GM23338 (cell line): ENCODE measurements around the gene FRY. TPM values are rescaled to one million over a fixed set of nuclear protein-coding genes. Genes with fewer than 3 reads are reported as not detected.

Source experiments
- ATAC-seq: fragments of 200-7000 bp; cut with Tn5 transposase; 3 replicates; pipeline ENCODE4 v1.9.1; 2020
- DNase-seq: peaks from one replicate; pipeline ENCODE4 v3.0.0-alpha.2; 2015; ENCODE audit warnings: low spot score
- H2AFZ ChIP-seq: fragments of 200-600 bp; sonication (generic); 2 replicates; pipeline ENCODE4 v1.8.0; 2016; ENCODE audit warnings: antibody characterized with exemption, mild to moderate bottlenecking, moderate library complexity
- H3F3A ChIP-seq: fragments of 200-600 bp; sonication (generic); replicated peaks from 2 replicates; pipeline ENCODE4 v1.8.0; 2017; ENCODE audit warnings: antibody characterized with exemption, mixed run types, low read depth
- H3K27ac ChIP-seq: fragments of 200-600 bp; sonication (generic); 2 replicates; pipeline ENCODE4 v1.6.1; 2016; ENCODE audit warnings: low read depth
- H3K27me3 ChIP-seq: fragments of 200-600 bp; sonication (generic); 2 replicates; pipeline ENCODE4 v1.8.0; 2016; ENCODE audit warnings: mild to moderate bottlenecking, mixed run types, moderate library complexity; ENCODE audit not compliant: insufficient read depth
- H3K36me3 ChIP-seq: fragments of 200-600 bp; sonication (generic); 2 replicates; pipeline ENCODE4 v1.8.0; 2016; ENCODE audit warnings: mild to moderate bottlenecking; ENCODE audit not compliant: insufficient read depth
- H3K4me1 ChIP-seq: fragments of 200-600 bp; sonication (generic); 2 replicates; pipeline ENCODE4 v1.8.0; 2016; ENCODE audit warnings: mild to moderate bottlenecking, moderate library complexity; ENCODE audit not compliant: insufficient read depth
- H3K4me2 ChIP-seq: fragments of 200-600 bp; sonication (generic); 2 replicates; pipeline ENCODE4 v1.7.1; 2017; ENCODE audit warnings: mixed run types
- H3K4me3 ChIP-seq: fragments of 200-600 bp; sonication (generic); 2 replicates; pipeline ENCODE4 v1.6.1; 2016; ENCODE audit warnings: mixed run types
- H3K79me2 ChIP-seq: fragments of 200-600 bp; sonication (generic); replicated peaks from 2 replicates; pipeline ENCODE4 v1.8.0; 2017; ENCODE audit warnings: mild to moderate bottlenecking; ENCODE audit not compliant: insufficient read depth
- H3K9me2 ChIP-seq: fragments of 200-600 bp; sonication (generic); 2 replicates; pipeline ENCODE4 v1.8.0; 2017; ENCODE audit not compliant: insufficient read depth
- H4K20me1 ChIP-seq: fragments of 200-600 bp; sonication (generic); replicated peaks from 2 replicates; pipeline ENCODE4 v1.8.0; 2017; ENCODE audit warnings: mild to moderate bottlenecking; ENCODE audit not compliant: insufficient read depth
- H3K27ac Mint-ChIP-seq: 2 replicates; pipeline ENCODE4 v1.8.0; 2020; ENCODE audit warnings: inconsistent platforms, mild to moderate bottlenecking, moderate library complexity, mixed read lengths
- H3K27me3 Mint-ChIP-seq: 3 replicates; pipeline ENCODE4 v1.8.0; 2022; ENCODE audit warnings: low read depth, mild to moderate bottlenecking, moderate library complexity, mixed read lengths, inconsistent platforms; ENCODE audit not compliant: insufficient read depth, poor library complexity
- H3K36me3 Mint-ChIP-seq: 3 replicates; pipeline ENCODE4 v1.8.0; 2021; ENCODE audit warnings: low read depth, mild to moderate bottlenecking, inconsistent platforms, moderate library complexity, mixed read lengths
- H3K4me1 Mint-ChIP-seq: 3 replicates; pipeline ENCODE4 v1.8.0; 2020; ENCODE audit warnings: mild to moderate bottlenecking, inconsistent platforms, mixed read lengths
- H3K4me3 Mint-ChIP-seq: 3 replicates; pipeline ENCODE4 v1.8.0; 2021; ENCODE audit warnings: moderate library complexity, mild to moderate bottlenecking, inconsistent platforms, mixed read lengths
- H3K9me3 Mint-ChIP-seq: 3 replicates; pipeline ENCODE4 v1.8.0; 2020; ENCODE audit warnings: moderate library complexity, mild to moderate bottlenecking, inconsistent platforms, mixed read lengths
- CREB1 ChIP-seq: fragments of 250-450 bp; sonication (Bioruptor Pico); IDR thresholded peaks from 2 replicates; pipeline ENCODE4 v1.5.0; 2020; ENCODE audit warnings: low read depth, mild to moderate bottlenecking, moderate library complexity
- JUNB ChIP-seq: IDR thresholded peaks from one replicate; pipeline ENCODE4 v1.6.1; 2016; ENCODE audit warnings: antibody characterized with exemption; ENCODE audit not compliant: unreplicated experiment
- NANOG ChIP-seq: IDR thresholded peaks from 2 replicates; pipeline ENCODE4 v1.6.1; 2016; ENCODE audit warnings: antibody characterized with exemption, borderline replicate concordance
- STAT1 ChIP-seq: IDR thresholded peaks from one replicate; pipeline ENCODE4 v1.6.1; 2016; ENCODE audit warnings: antibody characterized with exemption; ENCODE audit not compliant: unreplicated experiment
- ZNF114 ChIP-seq: fragments of 250-450 bp; sonication (Bioruptor Pico); IDR thresholded peaks from 2 replicates; pipeline ENCODE4 v1.5.0; 2020; ENCODE audit warnings: mild to moderate bottlenecking, moderate library complexity
- ZNF331 ChIP-seq: fragments of 250-450 bp; sonication (Bioruptor Pico); IDR thresholded peaks from 2 replicates; pipeline ENCODE4 v1.5.0; 2020; ENCODE audit warnings: low read depth, mild to moderate bottlenecking, moderate library complexity
- polyA plus RNA-seq: library from polyadenylated mRNA; unstranded; fragments of >200 nt; fragmentation: Nextera tagmentation; extraction: Ambion mirVana; gene quantifications from 2 replicates; pipeline ENCODE4 v1.2.1, GENCODE V29; 2016
- total RNA-seq: library from RNA; depleted of rRNA; stranded (reverse); fragments of >200 nt; shearing (Covaris generic); gene quantifications from 2 replicates; pipeline ENCODE4 v1.2.3, GENCODE V29; 2014
- TF ChIP-seq, protein P1 (sequence below): fragments of 250-450 bp; sonication (Bioruptor Pico); IDR thresholded peaks from 2 replicates; pipeline ENCODE4 v1.5.0; 2020; ENCODE audit warnings: mild to moderate bottlenecking, moderate library complexity
- TF ChIP-seq, protein P2 (sequence below), 2 experiments: fragments of 200-600 bp in 1 of 2; sonication (generic) in 1 of 2; conservative IDR thresholded peaks; 2 replicates each; pipeline versions ENCODE4 v1.5.1 to v1.6.1; 2016 to 2017; ENCODE audit warnings: antibody characterized with exemption in 2 of 2, low read depth in 2 of 2, mild to moderate bottlenecking in 2 of 2, moderate library complexity in 1 of 2
- TF ChIP-seq, protein P3 (sequence below): IDR thresholded peaks from one replicate; pipeline ENCODE4 v1.6.1; 2018; ENCODE audit warnings: antibody characterized with exemption; ENCODE audit not compliant: unreplicated experiment

FRY gene
- total and polyA plus RNA-seq, 2 experiments from 2014 or later: 2.4 to 10.1 TPM

DNA sequence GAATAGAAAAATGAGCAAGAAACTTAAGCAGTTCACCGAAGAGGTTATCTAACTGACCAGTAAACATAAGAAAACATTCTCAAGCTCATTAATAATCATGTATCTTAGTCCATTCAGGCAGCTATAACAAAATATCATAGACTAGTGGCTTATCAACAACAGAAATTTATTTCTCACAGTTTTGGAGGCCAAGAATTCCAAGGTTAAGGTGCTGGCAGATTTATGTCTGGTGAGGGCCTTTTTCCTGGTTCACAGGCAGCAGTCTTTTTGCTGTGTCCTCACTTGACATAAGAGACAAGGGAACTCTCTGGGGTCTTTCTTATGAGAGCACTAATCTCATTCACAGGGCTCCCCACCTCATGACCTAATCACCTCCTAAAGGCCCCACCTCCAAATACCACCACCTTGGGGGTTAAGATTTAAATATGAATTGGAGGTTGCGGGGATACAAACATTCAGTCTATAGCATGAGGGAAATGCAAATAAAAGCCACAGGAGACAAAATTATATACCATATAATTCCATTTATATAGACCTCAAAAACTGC lies 160.0 kb downstream of the FRY start (continued):
- TF ChIP-seq, protein P1, sequence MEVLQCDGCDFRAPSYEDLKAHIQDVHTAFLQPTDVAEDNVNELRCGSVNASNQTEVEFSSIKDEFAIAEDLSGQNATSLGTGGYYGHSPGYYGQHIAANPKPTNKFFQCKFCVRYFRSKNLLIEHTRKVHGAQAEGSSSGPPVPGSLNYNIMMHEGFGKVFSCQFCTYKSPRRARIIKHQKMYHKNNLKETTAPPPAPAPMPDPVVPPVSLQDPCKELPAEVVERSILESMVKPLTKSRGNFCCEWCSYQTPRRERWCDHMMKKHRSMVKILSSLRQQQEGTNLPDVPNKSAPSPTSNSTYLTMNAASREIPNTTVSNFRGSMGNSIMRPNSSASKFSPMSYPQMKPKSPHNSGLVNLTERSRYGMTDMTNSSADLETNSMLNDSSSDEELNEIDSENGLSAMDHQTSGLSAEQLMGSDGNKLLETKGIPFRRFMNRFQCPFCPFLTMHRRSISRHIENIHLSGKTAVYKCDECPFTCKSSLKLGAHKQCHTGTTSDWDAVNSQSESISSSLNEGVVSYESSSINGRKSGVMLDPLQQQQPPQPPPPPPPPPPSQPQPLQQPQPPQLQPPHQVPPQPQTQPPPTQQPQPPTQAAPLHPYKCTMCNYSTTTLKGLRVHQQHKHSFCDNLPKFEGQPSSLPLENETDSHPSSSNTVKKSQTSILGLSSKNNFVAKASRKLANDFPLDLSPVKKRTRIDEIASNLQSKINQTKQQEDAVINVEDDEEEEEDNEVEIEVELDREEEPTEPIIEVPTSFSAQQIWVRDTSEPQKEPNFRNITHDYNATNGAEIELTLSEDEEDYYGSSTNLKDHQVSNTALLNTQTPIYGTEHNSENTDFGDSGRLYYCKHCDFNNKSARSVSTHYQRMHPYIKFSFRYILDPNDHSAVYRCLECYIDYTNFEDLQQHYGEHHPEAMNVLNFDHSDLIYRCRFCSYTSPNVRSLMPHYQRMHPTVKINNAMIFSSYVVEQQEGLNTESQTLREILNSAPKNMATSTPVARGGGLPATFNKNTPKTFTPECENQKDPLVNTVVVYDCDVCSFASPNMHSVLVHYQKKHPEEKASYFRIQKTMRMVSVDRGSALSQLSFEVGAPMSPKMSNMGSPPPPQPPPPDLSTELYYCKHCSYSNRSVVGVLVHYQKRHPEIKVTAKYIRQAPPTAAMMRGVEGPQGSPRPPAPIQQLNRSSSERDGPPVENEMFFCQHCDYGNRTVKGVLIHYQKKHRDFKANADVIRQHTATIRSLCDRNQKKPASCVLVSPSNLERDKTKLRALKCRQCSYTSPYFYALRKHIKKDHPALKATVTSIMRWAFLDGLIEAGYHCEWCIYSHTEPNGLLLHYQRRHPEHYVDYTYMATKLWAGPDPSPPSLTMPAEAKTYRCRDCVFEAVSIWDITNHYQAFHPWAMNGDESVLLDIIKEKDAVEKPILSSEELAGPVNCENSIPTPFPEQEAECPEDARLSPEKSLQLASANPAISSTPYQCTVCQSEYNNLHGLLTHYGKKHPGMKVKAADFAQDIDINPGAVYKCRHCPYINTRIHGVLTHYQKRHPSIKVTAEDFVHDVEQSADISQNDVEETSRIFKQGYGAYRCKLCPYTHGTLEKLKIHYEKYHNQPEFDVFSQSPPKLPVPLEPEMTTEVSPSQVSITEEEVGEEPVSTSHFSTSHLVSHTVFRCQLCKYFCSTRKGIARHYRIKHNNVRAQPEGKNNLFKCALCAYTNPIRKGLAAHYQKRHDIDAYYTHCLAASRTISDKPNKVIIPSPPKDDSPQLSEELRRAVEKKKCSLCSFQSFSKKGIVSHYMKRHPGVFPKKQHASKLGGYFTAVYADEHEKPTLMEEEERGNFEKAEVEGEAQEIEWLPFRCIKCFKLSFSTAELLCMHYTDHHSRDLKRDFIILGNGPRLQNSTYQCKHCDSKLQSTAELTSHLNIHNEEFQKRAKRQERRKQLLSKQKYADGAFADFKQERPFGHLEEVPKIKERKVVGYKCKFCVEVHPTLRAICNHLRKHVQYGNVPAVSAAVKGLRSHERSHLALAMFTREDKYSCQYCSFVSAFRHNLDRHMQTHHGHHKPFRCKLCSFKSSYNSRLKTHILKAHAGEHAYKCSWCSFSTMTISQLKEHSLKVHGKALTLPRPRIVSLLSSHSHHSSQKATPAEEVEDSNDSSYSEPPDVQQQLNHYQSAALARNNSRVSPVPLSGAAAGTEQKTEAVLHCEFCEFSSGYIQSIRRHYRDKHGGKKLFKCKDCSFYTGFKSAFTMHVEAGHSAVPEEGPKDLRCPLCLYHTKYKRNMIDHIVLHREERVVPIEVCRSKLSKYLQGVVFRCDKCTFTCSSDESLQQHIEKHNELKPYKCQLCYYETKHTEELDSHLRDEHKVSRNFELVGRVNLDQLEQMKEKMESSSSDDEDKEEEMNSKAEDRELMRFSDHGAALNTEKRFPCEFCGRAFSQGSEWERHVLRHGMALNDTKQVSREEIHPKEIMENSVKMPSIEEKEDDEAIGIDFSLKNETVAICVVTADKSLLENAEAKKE: no peak
- TF ChIP-seq STAT1 (no peak), JUNB (no peak), CREB1 (CRISPR knock-in tag) (no peak), ZNF114 (CRISPR knock-in tag) (no peak)
- TF ChIP-seq, protein P2, sequence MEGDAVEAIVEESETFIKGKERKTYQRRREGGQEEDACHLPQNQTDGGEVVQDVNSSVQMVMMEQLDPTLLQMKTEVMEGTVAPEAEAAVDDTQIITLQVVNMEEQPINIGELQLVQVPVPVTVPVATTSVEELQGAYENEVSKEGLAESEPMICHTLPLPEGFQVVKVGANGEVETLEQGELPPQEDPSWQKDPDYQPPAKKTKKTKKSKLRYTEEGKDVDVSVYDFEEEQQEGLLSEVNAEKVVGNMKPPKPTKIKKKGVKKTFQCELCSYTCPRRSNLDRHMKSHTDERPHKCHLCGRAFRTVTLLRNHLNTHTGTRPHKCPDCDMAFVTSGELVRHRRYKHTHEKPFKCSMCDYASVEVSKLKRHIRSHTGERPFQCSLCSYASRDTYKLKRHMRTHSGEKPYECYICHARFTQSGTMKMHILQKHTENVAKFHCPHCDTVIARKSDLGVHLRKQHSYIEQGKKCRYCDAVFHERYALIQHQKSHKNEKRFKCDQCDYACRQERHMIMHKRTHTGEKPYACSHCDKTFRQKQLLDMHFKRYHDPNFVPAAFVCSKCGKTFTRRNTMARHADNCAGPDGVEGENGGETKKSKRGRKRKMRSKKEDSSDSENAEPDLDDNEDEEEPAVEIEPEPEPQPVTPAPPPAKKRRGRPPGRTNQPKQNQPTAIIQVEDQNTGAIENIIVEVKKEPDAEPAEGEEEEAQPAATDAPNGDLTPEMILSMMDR (conservative IDR thresholded peaks at IDR 0.05; ENCODE audit: low read depth in 2 of 2): no peak

DNA sequence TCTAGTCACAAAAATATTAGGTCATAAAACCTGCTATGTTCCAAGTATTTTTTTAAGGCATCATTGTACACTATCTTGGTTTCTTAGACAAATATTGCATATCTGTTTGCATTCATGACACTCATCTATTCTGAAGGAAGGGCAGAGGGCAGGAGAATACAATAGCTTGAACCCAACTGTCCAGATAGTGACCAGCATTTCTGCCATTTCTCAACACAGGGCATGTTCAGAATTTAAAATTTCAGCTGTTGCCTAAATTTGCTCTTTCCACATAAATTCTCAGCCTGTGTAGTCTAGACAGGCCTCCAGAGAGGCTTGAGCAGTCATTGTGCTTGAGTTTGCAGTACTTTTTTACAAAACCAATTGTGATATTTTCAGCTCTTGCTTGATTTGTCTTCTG lies 164.1 kb downstream of the FRY start:
- Histone ChIP-seq H3K4me1 (no peaks in the 10 kb centered on the region), H3K9me2 (no peaks in the 10 kb centered on the region), H3K79me2 (no peaks in the 10 kb centered on the region), H3K27me3 (no peaks in the 10 kb centered on the region), H3K4me2 (no peak overlapping the region), H3F3A (no peaks in the 10 kb centered on the region), H2AFZ (no peak overlapping the region), H3K36me3 (no peaks in the 10 kb centered on the region), H3K4me3 (no peak overlapping the region), H4K20me1 (no peaks in the 10 kb centered on the region), H3K27ac (no peak overlapping the region)
- no peak overlapping the region for H3K4me3 Mint-ChIP-seq
- no peaks in the 10 kb centered on the region for H3K36me3 Mint-ChIP-seq
- ATAC-seq (no peak), DNase-seq (no peak)
- H3K4me1 Mint-ChIP-seq: peaks cover 12% of the 10 kb centered on the region
- no peak overlapping the region for H3K27ac Mint-ChIP-seq
- H3K27me3 Mint-ChIP-seq: peaks cover 1% of the 10 kb centered on the region
- H3K9me3 Mint-ChIP-seq: no peaks in the 10 kb centered on the region
- TF ChIP-seq ZNF331: no peak
- no peak for TF ChIP-seq NANOG
- TF ChIP-seq ZNF114 (CRISPR knock-in tag): no peak
- TF ChIP-seq, protein P3, sequence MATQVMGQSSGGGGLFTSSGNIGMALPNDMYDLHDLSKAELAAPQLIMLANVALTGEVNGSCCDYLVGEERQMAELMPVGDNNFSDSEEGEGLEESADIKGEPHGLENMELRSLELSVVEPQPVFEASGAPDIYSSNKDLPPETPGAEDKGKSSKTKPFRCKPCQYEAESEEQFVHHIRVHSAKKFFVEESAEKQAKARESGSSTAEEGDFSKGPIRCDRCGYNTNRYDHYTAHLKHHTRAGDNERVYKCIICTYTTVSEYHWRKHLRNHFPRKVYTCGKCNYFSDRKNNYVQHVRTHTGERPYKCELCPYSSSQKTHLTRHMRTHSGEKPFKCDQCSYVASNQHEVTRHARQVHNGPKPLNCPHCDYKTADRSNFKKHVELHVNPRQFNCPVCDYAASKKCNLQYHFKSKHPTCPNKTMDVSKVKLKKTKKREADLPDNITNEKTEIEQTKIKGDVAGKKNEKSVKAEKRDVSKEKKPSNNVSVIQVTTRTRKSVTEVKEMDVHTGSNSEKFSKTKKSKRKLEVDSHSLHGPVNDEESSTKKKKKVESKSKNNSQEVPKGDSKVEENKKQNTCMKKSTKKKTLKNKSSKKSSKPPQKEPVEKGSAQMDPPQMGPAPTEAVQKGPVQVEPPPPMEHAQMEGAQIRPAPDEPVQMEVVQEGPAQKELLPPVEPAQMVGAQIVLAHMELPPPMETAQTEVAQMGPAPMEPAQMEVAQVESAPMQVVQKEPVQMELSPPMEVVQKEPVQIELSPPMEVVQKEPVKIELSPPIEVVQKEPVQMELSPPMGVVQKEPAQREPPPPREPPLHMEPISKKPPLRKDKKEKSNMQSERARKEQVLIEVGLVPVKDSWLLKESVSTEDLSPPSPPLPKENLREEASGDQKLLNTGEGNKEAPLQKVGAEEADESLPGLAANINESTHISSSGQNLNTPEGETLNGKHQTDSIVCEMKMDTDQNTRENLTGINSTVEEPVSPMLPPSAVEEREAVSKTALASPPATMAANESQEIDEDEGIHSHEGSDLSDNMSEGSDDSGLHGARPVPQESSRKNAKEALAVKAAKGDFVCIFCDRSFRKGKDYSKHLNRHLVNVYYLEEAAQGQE: no peak
- TF ChIP-seq STAT1: no peak
